GM12878 (cell line): ENCODE data around the gene DPY19L1. TPM values are rescaled to one million over a fixed set of nuclear protein-coding genes. Genes with fewer than 3 reads are reported as not detected.

ENCODE experiments used
- CHD4 ChIP-seq: fragments of 200-600 bp; sonication (generic); IDR thresholded peaks from 2 replicates; pipeline ENCODE4 v1.6.1; 2016; ENCODE audit warnings: mild to moderate bottlenecking
- EGR1 ChIP-seq, 2 experiments: IDR thresholded peaks; 1 replicate in 1 of 2; 2 replicates in 1 of 2; pipeline ENCODE4 v1.6.1; 2011 to 2012; ENCODE audit warnings: low read depth in 2 of 2, low read length in 2 of 2, borderline replicate concordance in 1 of 2, mild to moderate bottlenecking in 1 of 2, moderate library complexity in 1 of 2
- EP300 ChIP-seq, 2 experiments: fragments of 150-350 bp in 1 of 2; IDR thresholded peaks; 2 replicates each; pipeline ENCODE4 v1.6.1; 2011 to 2012; ENCODE audit warnings: low read depth in 2 of 2, low read length in 2 of 2, borderline replicate concordance in 1 of 2, improper control_type of control experiment in 1 of 2, inconsistent platforms in 1 of 2; ENCODE audit not compliant: control insufficient read depth in 1 of 2
- ESRRA ChIP-seq: IDR thresholded peaks from 2 replicates; pipeline ENCODE4 v1.6.1; 2012; ENCODE audit warnings: mild to moderate bottlenecking, low read length, improper control_type of control experiment
- HDGF ChIP-seq: fragments of 450-650 bp; IDR thresholded peaks from 2 replicates; pipeline ENCODE4 v1.6.1; 2016; ENCODE audit warnings: antibody characterized with exemption
- JUND ChIP-seq: IDR thresholded peaks from 2 replicates; pipeline ENCODE4 v1.6.1; 2012; ENCODE audit warnings: low read depth, mild to moderate bottlenecking, low read length, improper control_type of control experiment, moderate library complexity
- KAT2A ChIP-seq: conservative IDR thresholded peaks from 2 replicates; pipeline ENCODE4 v1.6.1; 2011; ENCODE audit warnings: low read depth, low read length; ENCODE audit not compliant: control insufficient read depth
- KDM1A ChIP-seq: fragments of 200-600 bp; sonication (generic); IDR thresholded peaks from 2 replicates; pipeline ENCODE4 v1.6.1; 2016; ENCODE audit warnings: borderline replicate concordance
- MAX ChIP-seq: IDR thresholded peaks from 2 replicates; pipeline ENCODE4 v1.6.1; 2012; ENCODE audit warnings: low read depth, low read length, improper control_type of control experiment
- MEF2B ChIP-seq: fragments of 450-650 bp; IDR thresholded peaks from 2 replicates; pipeline ENCODE4 v1.6.1; 2018; ENCODE audit warnings: mild to moderate bottlenecking, moderate library complexity; ENCODE audit not compliant: partially characterized antibody, poor library complexity, severe bottlenecking
- MXI1 ChIP-seq: fragments of 150-350 bp; IDR thresholded peaks from 2 replicates; pipeline ENCODE4 v1.6.1; 2011; ENCODE audit warnings: low read depth, mild to moderate bottlenecking, inconsistent platforms, low read length, improper control_type of control experiment
- NFYB ChIP-seq: IDR thresholded peaks from 2 replicates; pipeline ENCODE4 v1.6.1; 2011; ENCODE audit warnings: low read depth, mild to moderate bottlenecking, low read length, improper control_type of control experiment, moderate library complexity; ENCODE audit not compliant: insufficient read depth
- PBX3 ChIP-seq: IDR thresholded peaks from 2 replicates; pipeline ENCODE4 v1.6.1; 2011; ENCODE audit warnings: mild to moderate bottlenecking, low read depth, low read length, moderate library complexity; ENCODE audit not compliant: insufficient replicate concordance
- PML ChIP-seq: IDR thresholded peaks from 2 replicates; pipeline ENCODE4 v1.6.1; 2012; ENCODE audit warnings: low read length, inconsistent platforms
- RAD51 ChIP-seq: fragments of 450-650 bp; IDR thresholded peaks from 2 replicates; pipeline ENCODE4 v1.6.1; 2016; ENCODE audit warnings: moderate library complexity, mild to moderate bottlenecking, inconsistent platforms
- RB1 ChIP-seq: fragments of 450-650 bp; formaldehyde crosslinking; IDR thresholded peaks from 2 replicates; pipeline ENCODE4 v1.6.1; 2017; ENCODE audit warnings: mild to moderate bottlenecking, borderline replicate concordance
- RCOR1 ChIP-seq: conservative IDR thresholded peaks from 2 replicates; pipeline ENCODE4 v1.6.1; 2012; ENCODE audit warnings: low read depth, low read length, improper control_type of control experiment
- RELB ChIP-seq: fragments of 450-650 bp; IDR thresholded peaks from 2 replicates; pipeline ENCODE4 v1.6.1; 2017; ENCODE audit warnings: low read depth, mild to moderate bottlenecking, moderate library complexity
- SIN3A ChIP-seq: IDR thresholded peaks from 2 replicates; pipeline ENCODE4 v1.6.1; 2012; ENCODE audit warnings: low read depth, low read length, improper control_type of control experiment
- SMAD1 ChIP-seq: fragments of 450-650 bp; IDR thresholded peaks from 2 replicates; pipeline ENCODE4 v1.6.1; 2018; ENCODE audit warnings: mild to moderate bottlenecking, low read depth; ENCODE audit not compliant: partially characterized antibody
- SMAD5 ChIP-seq: IDR thresholded peaks from 2 replicates; pipeline ENCODE4 v1.6.1; 2016; ENCODE audit warnings: antibody characterized with exemption, low read depth
- SMARCA5 ChIP-seq: fragments of 450-650 bp; IDR thresholded peaks from 2 replicates; pipeline ENCODE4 v1.6.1; 2017; ENCODE audit warnings: mild to moderate bottlenecking
- TAF1 ChIP-seq: IDR thresholded peaks from 2 replicates; pipeline ENCODE4 v1.6.1; 2011; ENCODE audit warnings: mild to moderate bottlenecking, low read depth, low read length, borderline replicate concordance
- TARDBP ChIP-seq: IDR thresholded peaks from 2 replicates; pipeline ENCODE4 v1.6.1; 2016; ENCODE audit warnings: borderline replicate concordance
- USF2 ChIP-seq: IDR thresholded peaks from 2 replicates; pipeline ENCODE4 v1.6.1; 2011; ENCODE audit warnings: low read depth, low read length, improper control_type of control experiment, borderline replicate concordance
- WRNIP1 ChIP-seq: IDR thresholded peaks from 2 replicates; pipeline ENCODE4 v1.6.1; 2011; ENCODE audit warnings: low read depth, low read length, improper control_type of control experiment, borderline replicate concordance
- ZNF384 ChIP-seq: IDR thresholded peaks from 2 replicates; pipeline ENCODE4 v1.6.1; 2012; ENCODE audit warnings: low read depth, mild to moderate bottlenecking, low read length, improper control_type of control experiment, borderline replicate concordance
- ZZZ3 ChIP-seq: IDR thresholded peaks from 2 replicates; pipeline ENCODE4 v1.6.1; 2011; ENCODE audit warnings: low read depth; ENCODE audit not compliant: control insufficient read depth, insufficient read length
- polyA plus RNA-seq, 11 experiments: library from polyadenylated mRNA; depleted of rRNA in 4 of 11; unstranded in 6 of 11; stranded (reverse) in 5 of 11; fragments of >200 nt; fragmentation: Nextera tagmentation in 4 of 11; fragmentation: Illumina TruSeq in 1 of 11; extraction: Ambion mirVana in 4 of 11; extraction: Trizol in 1 of 11; gene quantifications; 1 replicate in 1 of 11; 2 replicates in 10 of 11; pipeline versions ENCODE4 v1.2.1 to v1.2.3, GENCODE V29; 2011 to 2016; ENCODE audit warnings: inconsistent platforms in 2 of 11, missing spikeins in 2 of 11, low read depth in 1 of 11
- total RNA-seq, 4 experiments: library from RNA; depleted of rRNA in 3 of 4; stranded (reverse); fragments of >200 nt in 3 of 4; fragmentation: Illumina TruSeq in 1 of 4; extraction: Trizol in 1 of 4; gene quantifications; 2 replicates each; pipeline versions ENCODE4 v1.2.1 to v1.2.3, GENCODE V29; 2013 to 2021

Gene DPY19L1
- total and polyA plus RNA-seq, 10 of the 15 experiments (the other 5 are each of a cell fraction or from before 2014, with no cell fraction given), result 0.47 to 35.4 (median 3.8) TPM

- TF ChIP-seq RAD51 (no peak), WRNIP1 (no peak), MXI1 (peak; percentile 75), RCOR1 (no peak), NFYB (no peak), ZNF384 (no peak), MAX (no peak), EP300 (IDR thresholded peaks at IDR 0.05; ENCODE audit: borderline replicate concordance in 1 of 2, control insufficient read depth in 1 of 2, low read depth in 2 of 2, low read length in 2 of 2) (no peak), HDGF (no peak), JUND (no peak), KAT2A (no peak), KDM1A (no peak), TAF1 (no peak), RB1 (no peak; the same call in 1 of the 2 replicates), EGR1 (IDR thresholded peaks at IDR 0.05; ENCODE audit: borderline replicate concordance in 1 of 2, low read depth in 2 of 2, low read length in 2 of 2) (peak; percentile 34 to 83), CHD4 (no peak), ZZZ3 (no peak), TARDBP (no peak), PML (no peak), SMARCA5 (peak; percentile 76; the same call in 1 of the 2 replicates), USF2 (no peak), ESRRA (no peak), SMAD5 (no peak), MEF2B (no peak), RELB (no peak), SMAD1 (no peak), PBX3 (no peak), SIN3A (no peak)
These were observed 449 bp upstream of the DPY19L1 start (continued) for GRCh38 chr7:35037526-35038341.
